IMR-90 (cell line): ENCODE data around the gene KIF25.

Experiments
- BHLHE40 ChIP-seq: fragments of 150-350 bp; IDR thresholded peaks from 2 replicates; pipeline ENCODE4 v1.6.1; 2016; ENCODE audit warnings: mild to moderate bottlenecking, low read depth, low read length
- CTCF ChIP-seq: conservative IDR thresholded peaks from 2 replicates; pipeline ENCODE4 v1.5.1; 2012; ENCODE audit warnings: mild to moderate bottlenecking, low read depth, low read length, improper control_type of control experiment
- FOS ChIP-seq: fragments of 150-350 bp; IDR thresholded peaks from 2 replicates; pipeline ENCODE4 v1.6.1; 2016; ENCODE audit warnings: low read depth, low read length
- MAZ ChIP-seq: IDR thresholded peaks from 2 replicates; pipeline ENCODE4 v1.6.1; 2012; ENCODE audit warnings: low read depth, mild to moderate bottlenecking, low read length, improper control_type of control experiment, moderate library complexity, borderline replicate concordance
- POLR2A ChIP-seq: IDR thresholded peaks from 2 replicates; pipeline ENCODE4 v1.6.1; 2012; ENCODE audit warnings: mild to moderate bottlenecking, low read depth, low read length
- RAD21 ChIP-seq: IDR thresholded peaks from 2 replicates; pipeline ENCODE4 v1.6.1; 2012; ENCODE audit warnings: low read length, improper control_type of control experiment
- RCOR1 ChIP-seq: IDR thresholded peaks from 2 replicates; pipeline ENCODE4 v1.6.1; 2012; ENCODE audit warnings: mild to moderate bottlenecking, low read length, improper control_type of control experiment; ENCODE audit not compliant: insufficient replicate concordance
- SMC3 ChIP-seq: fragments of 150-350 bp; IDR thresholded peaks from 2 replicates; pipeline ENCODE4 v1.6.1; 2016; ENCODE audit warnings: low read depth, mild to moderate bottlenecking, antibody characterized with exemption, low read length, moderate library complexity
- USF2 ChIP-seq: fragments of 150-350 bp; IDR thresholded peaks from 2 replicates; pipeline ENCODE4 v1.6.1; 2017; ENCODE audit warnings: mild to moderate bottlenecking, antibody characterized with exemption, low read length, low read depth

GRCh38 chr6:168027521-168027920, 30.1 kb downstream of the KIF25 start:
- TF ChIP-seq MAZ (no peak), CTCF (no peak), BHLHE40 (no peak), POLR2A (no peak), RCOR1 (no peak), SMC3 (no peak), FOS (no peak), RAD21 (no peak), USF2 (no peak)
